SW 1271 (cell line): ENCODE measurements around the gene TMCO4.
A peak's percentile ranks its signal among the peaks of the same experiment; 100 is the strongest.

ENCODE experiments used
- DNase-seq, 2 experiments: peaks; one replicate each; lab custom pipeline; 2025; lab: John Stamatoyannopoulos, UW

Gene TMCO4

DNA sequence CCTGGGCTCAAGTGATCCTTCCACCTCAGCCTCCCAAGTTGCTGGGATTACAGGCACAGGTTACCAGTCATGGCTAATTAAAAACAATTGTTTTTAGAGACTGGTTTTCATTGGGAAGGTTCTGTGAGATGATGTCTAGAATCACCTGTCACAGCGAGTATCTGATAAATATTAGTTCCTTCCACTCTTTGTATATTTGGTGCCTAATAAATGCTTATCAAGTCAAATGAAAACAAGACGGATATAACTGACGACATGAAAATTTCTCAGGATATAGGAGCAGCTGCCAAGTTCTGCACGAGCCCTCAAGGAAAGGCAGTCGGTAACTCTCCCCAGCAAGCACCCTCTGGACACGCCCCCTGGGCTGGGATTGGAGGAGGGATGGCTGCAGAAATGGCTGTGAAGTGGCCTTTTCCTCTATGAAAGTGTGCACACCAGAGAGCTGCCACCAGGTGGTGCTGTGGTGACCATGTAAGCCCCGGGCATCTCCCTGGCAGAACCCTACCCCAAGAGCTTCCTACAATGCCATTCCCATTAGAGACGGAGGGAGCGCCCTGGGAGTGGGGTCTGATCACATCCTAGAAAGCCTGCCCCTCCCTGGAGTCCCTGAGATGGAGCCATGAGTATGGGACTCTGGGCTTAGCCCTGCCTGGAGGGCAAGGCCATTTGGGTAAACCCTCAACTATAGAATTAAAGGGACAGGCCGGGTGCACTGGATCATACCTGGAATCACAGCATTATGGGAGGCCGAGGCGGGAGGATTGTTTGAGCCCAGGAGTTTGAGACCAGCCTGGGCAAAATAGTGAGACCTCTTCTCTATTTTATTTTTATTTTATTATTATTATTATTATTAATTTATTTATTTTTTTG is 84.1 kb downstream of the TMCO4 start:
- DNase-seq: peak; percentile 71 to 90

DNA sequence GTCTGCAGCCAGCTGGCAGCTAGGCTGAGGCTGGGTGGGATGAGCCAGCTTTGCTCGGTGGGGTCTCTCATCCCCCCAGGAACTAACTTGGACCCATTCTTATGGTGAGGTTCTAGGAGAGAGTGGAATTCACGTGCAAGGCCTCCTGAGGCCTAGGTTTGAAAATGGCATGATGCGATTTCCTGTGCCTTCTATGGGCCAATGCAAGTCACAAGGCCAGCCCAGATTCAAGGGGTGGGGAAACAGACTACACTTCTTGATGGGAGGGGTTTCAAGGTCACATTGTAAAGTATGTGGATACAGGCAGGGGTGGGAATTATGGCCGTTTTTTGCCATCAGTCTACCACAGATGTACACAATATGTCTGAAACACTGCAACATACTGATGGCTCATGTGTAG is 86.8 kb downstream of the TMCO4 start:
- no peak for DNase-seq

DNA sequence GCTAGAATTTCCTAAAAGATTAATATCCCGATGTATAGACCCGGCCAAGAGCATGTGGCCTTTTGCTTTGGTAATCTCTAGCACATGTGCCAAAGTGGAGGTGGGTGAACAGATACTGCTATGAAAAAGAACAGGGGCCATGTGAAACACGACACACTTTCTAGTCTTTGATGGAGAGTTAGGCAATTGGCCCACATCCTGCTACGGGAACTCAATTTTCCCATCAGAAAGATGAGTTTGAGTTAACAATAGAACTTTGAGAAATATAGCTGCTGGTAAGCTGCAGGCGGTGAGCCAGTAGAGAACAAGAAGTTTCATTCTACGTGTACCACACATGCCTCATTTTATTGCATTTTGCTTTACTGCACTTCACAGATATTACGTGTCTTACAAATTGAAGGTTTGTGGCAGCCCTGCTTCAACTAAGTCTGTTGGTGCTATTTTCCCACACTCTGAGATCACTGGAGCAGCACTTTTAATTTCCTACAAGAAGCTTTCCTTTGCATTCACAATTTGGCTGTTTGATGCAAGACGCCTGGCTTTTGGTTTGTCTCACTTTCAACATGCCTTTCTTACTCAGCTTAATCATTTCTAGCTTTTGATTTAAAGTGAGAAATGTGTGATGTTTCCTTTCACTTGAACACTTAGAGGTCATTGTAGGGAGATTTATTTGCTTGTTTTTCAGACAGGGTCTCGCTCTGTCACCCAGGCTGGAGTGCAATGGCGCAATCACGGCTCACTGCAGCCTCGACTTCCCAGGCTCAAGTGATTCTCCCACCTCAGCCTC is 88.7 kb downstream of the TMCO4 start:
- no peak for DNase-seq

DNA sequence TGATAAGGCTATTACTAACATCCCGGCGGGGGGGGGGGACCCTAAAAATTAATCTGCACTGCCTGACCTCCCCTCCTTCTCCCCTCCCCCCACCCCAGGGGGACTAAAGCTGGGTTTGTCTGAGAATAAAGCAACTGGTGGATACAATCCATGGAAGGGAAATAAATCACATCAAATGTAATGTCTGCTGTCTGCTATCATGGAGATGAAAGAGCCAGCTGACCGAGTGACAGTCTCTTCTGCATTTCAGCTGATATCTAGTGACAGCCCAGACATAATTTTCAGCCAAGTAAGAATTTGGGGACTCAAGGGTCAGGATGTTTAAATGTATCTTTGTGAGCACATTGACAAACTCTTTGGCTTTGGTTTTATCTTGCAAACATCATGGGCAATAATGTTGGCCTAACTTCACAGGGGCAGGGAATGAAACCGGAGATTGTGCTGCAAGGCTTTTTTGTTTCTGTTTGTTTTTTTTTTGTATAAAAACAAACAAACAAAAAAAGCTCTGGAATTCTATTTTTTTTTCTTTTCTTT is 90.4 kb downstream of the TMCO4 start:
- DNase-seq: no peak

DNA sequence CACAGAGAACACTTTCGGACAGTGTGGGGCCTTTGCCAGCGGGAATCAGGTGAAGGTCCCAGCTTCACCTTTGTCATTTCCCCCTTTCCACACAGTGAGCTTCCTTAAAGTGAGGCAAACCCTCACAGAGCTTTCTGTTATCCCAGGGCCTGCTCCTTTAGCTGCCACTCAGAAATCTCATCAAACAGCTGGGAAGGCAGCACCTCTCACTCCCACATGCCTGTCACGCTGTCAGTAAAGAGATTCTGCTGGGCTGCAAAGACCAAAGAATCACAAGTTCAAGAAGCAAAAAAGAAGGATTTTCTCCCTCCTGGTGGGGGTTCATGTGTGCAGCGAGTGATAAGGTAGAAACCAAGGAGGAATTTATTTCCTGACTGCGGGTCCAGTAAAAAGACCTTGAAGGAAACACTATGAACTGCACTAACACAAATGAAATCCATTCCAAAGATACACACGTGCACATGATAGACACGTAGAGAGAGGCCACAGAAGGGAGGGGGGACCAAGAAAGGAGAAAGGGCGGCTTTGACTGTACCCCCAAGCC is 91.1 kb downstream of the TMCO4 start:
- DNase-seq: no peak

DNA sequence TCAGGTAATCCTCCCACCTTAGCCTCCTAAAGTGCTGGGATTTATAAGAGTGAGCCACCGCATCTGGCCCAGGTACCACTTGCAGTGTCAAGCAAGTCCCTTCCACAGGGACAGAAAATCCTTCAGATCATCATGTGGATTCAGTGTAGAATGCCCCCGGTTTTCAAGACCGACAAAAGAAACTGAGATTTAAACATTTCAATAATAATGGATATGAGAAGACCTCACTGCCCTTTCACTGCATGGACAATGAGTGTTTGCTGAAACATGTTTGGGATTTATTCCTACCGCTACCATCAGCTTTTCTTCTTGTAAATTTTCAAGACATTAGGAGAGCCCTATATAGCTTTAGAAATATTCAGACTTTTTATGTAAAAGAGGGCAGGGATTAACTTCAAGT is 93.6 kb downstream of the TMCO4 start:
- DNase-seq: no peak

DNA sequence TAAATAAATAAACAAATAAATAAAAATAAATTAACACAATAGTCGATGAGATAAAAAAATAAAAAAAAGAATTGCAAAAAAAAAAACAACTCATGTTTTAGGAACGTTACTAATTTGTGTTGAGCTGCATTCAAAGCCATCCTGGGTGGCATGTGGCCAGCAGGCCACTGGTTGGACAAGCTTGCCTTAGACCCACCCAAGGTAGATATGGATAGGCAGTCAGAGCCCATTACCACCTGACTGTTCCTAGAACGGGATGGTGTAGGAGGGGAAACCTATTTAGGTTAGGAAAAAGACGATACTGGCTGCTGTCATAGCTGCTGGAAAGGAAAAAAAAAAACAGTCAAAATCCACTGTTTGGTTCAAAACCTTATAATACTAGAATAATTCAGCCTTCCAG is 94.3 kb downstream of the TMCO4 start:
- DNase-seq: no peak

DNA sequence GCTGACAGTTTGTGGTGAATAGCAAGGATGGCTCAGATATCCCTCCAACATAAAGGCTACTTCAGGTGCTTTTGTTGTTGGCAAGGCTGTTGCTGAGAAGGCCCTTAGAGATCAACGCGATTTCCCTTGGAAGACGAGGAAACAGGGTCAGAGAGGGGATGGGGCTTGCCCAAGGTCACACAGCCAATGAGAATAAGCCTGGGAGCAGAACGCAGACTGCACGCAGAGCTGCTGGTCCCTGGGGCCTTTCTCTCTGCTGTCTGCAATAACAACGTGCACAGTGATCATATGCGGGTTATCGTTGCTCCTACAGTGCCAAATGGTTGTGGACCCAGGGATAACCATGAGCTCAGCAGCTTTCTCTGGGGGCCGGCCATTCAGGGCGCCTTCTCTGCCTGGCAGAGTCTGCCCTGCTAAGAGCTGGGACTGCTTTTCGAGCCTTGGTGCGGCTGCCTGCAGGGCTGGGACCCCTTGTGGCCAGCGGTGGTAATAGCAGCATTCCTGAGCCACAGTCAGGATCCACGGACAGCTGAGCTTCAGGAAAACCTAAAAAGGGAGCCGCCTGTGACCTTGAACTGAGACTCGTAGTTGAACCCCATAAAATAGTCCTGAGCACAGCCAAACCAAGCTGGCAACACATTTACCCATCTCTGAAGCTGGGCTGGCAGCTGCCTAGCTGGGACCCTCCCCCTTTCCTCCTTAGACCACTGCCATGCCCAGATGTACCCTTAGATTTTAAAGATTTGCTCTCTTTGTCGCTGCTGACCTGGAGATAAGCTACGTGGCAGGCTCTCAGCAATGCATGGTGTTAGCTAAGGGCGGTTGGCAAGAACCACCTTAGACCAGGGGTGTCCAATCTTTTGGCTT is 95.2 kb downstream of the TMCO4 start:
- peak in 1 of 2 experiments; percentile 20 for DNase-seq

DNA sequence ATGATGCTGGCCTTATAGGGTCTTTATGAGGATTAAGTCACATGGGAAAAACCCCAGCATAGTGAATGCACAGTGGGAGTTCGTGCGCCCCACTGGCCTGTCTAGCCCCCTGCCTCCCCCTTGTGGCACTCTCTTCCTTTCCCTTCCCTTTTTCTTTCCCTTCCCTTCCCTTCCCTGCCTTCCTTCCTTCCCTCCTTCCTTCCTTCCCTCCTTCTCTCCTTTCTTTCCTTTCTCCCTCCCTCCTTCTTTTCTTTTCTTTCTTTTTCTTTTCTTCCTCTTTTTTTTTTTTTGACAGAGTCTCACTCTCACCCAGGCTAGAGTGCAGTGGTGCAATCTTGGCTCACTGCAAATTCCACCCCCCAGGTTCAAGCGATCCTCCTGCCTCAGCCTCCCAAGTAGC is 96.4 kb downstream of the TMCO4 start:
- DNase-seq: no peak

DNA sequence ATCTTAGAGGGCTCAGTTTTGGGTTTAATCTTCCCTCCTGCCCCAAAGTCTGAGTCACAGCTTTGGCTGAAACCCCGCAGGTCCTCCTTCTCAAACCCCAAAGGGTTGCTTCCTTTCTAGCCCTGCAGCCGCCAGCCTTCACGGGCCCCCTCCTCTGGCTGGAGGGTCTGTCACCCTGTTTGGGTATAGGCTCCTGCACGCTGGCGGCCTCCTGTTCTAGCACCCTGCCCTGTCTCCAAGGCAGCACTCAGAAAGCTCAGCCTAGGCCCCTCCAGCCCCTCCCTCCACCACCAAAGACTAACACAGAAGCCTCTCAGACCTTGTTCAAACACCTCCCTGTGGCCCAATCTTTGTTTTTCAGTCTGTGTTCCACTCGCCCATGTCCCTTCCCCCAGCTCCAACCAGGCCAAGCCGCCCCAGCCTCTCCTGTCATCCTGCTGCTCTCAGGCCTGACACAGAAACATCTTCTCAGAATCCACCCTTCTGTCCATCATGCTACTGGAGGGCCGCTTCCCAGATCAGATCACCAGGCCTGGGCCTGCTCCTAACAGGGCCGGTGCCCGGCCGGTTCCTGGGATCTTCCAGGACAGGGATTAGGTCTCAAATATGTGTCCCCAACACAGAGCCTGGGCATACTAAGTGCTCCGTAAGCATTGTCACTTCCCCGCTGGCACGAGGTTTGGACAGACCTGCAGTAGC is 99.5 kb downstream of the TMCO4 start:
- no peak for DNase-seq

DNA sequence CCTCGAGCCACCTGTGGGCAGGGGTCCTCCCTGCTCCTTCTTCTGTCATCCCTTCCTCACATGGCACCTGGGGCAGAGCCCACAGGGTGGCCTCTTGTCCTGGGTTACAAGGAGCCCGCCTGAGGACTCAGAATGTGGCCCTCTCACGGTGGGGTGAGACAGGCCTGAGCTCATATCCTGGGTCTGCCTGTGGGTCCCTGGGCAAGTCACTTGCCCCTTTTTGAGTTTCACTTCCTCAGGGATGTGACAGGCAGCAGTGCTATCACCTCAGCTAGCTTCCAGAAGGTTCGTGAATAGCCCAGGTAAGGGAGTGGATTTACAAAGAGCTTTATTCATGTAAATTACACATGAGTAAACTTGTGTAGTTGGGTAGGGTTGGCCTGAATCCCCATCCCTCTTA is 101.5 kb downstream of the TMCO4 start:
- no peak for DNase-seq

DNA sequence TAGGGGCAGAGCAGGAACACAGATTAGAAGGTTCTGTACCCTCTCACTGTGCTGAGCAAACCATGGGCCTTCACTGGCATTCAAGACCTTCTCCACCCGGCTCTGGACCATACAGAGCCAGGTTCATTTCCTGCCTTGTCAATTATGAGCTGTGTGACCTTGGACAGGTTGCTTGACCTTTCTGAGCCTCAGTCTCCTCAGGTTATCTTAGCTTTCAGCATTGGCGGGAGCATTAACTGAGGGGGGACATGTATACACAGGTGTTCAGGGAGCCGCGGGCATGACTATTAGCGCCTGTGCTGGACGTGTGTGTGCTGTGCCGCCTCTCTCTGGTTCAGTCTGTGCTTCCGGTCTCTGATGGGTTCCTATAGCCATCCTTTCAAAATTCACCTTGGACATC is 102.9 kb downstream of the TMCO4 start:
- no peak for DNase-seq

DNA sequence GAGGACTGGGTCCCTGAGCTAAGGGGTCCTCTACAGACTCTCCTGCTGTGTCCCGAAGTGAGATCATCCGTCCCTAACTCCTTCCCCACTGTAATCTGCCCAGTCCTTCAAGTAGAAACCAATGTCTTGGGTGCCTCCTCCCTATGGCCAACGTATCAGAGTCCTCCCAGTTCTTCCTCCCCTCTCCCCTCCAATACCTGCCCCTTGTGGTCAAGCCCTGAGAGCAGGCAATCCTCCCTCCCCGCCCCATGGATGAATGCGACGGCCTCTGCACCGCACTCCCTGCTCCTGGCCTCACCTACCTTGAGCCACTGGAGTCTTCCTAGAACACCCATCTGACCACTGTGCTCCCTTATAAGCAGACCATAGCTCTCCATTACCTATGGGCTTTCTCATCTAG is 103.9 kb downstream of the TMCO4 start:
- no peak for DNase-seq

DNA sequence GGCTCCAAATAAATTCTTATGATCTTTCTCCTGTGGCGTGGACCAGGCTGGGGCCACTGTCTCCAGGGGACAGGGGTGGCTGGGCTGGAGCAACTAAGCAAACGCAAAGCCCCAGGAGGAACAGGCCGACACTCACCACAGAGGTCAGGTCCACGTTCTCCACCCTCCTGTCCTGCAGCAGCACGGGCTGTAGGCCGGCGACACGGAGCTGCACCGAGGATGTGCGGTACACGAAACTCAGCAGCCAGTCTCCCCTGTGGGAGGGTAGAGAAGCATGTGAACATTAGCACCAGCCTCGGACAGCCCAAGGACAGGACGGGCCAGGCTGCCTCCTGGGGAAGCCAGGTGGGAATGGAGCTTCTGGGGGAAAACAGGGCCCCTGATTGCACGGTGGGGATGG is 105.4 kb downstream of the TMCO4 start:
- DNase-seq: no peak

DNA sequence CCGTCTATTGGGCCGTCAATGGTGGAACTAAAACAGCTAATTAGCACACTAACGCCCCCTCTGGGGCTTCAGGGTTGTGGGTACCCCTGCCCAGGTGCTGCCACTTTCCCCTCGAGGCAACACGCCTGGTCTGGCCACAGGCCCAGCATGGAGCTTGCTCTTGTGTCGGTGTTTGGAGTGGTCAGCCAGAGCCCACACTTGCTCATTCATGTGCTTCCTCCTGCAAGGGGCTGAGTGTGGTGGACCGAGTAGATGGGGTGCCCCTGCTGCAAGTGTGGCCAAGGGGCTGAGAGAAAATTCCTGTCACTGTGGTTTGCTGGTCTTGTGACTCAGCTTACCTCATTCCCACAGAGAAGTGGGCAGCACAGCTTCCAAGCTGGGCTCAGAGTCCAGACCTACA is 109.4 kb downstream of the TMCO4 start:
- DNase-seq: no peak

DNA sequence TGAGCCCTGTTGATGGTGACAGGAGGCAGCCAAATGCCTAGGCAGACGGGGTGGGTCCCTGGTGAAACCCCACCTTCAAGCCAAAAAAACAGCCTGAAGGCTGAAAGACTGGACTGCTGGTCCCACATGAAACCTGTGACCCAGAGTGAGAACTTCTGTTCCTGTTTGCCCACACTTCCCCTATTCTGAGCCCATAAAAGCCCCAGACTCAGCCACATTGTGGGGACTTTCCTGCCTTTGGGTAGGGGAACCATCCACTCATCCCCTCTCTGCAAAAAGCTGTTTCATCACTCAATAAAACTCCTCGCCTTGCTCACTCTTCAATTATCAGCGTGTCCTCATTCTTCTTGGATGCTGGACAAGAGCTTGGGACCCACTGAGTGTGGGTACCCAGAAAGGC is 109.9 kb downstream of the TMCO4 start:
- DNase-seq: no peak

DNA sequence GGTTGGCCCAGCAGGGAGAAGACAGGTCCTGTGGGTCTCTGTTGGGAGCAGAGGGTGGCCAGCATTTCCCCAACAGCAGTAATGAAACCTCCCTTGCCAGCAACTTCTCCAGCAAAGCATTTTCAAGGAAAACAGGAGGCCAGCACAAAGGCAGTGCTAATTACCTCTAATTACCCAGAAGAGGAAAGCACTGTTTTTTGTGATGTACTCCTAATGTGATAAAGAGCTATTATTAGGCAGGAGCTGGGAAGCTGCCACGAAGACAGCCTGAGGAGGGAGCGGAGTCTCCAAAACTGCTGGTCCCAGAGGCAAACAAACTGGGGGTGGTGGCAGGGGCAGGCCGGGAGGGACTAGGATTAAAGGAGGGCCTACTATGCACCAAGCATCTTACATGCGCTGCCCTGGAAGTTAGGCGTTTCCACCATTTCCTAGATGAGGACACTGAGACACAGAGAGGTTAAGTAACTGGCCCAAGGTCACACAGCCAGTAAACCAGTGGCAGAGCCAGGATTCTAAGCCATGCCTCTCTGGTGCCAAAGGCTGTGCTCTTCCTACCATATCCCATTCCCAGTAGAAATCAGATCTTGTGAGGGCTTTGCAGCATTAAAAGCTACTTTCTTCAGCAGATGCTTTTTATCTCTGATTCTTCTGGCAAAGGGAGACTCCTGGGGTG is 110.5 kb downstream of the TMCO4 start:
- no peak for DNase-seq

DNA sequence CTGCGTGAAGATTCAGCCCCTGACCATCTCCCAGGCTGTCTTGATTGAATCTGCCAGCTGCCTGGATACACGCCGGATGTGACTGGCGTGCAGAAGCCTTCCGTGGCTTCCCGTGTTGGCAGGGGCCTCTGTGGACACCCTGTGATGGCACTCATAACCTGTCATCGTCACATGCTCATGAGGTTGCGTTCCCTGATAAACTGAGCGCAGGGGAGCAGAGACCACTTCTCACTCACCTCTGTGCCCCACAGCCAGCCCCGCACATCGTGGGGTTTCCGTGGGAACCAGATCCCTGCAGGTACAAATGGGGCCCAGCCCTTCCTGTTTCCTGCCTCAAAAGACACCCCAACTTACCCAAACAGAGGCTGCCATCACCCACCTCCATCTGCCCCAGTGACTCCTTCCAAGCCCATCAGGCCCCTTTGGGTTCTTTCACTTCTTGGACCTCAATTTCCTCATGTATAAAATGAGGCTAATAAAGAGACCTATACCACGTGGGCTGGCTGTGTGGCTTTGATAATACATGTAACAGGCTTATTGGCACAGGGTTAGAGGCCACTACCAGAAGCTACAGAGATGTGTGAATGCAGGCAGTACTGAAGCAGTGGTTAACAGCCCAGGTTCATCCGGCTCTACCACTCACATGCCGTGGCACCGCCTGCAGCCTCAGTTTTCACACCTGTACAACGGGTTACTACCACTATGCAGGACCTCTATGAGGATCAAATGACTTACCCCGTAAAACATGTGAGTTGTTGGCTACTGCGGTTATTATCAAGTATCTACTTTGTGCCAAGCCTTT is 111.5 kb downstream of the TMCO4 start:
- no peak for DNase-seq

DNA sequence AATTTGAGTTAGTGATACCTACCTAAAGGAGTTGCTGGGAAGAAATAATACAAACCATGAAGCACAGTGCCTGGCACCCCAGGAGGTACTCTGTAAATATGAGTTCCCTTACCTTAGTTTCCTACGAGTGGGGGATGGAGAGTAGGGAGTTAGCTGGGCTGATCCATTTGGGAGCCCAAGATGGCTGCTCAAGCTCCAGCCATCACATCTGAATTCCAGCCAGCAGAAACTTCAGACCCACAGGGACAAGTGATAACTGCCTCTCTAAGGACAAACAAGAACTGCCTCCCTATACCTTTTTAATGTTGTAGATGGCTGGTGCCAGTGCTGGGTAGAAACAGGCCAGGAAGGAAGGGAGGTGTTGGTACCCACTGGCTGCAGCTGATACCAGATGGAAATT is 112.3 kb downstream of the TMCO4 start:
- no peak for DNase-seq

DNA sequence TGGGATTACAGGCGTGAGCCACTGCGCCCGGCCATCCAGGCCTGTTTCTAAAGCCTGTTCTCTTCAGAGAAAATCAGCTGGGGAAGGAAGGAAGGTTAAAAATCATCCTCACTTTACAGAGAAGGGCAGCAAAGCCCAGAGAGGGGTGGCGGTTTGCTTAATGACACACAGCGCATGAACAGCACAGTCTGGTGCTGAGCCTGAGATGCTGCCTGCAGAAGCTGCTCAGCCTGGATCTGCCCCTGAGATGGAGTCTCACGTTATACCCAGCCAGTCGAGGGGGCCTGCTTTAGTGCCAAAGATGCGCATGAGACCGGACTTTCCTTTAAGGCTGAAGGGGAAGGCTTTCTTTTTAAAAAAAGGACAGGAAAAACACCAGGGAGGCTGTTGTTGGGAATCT is 113.7 kb downstream of the TMCO4 start:
- no peak for DNase-seq
